Upper lobe of left lung (tissue), 6 donors: ENCODE results near the gene KIF21A. TPM values are rescaled to one million over a fixed set of nuclear protein-coding genes. Genes with fewer than 3 reads are reported as not detected.

ENCODE experiments used
- ATAC-seq, 2 donors: fragments of 200-7000 bp; cut with Tn5 transposase; one replicate each; pipeline ENCODE4 v1.9.1; 2022; ENCODE audit warnings: mild to moderate bottlenecking in 2 of 2, moderate library complexity in 2 of 2; ENCODE audit not compliant: low FRiP score in 2 of 2
- DNase-seq, 2 donors: peaks; one replicate each; pipeline ENCODE4 v3.0.0-alpha.2; 2019 to 2020
- H3K27ac ChIP-seq, 4 donors: fragments of 200-600 bp; sonication (generic); one replicate each; pipeline ENCODE4 v1.5.1; 2016 to 2019
- H3K27me3 ChIP-seq, 4 donors: fragments of 200-600 bp; sonication (generic); one replicate each; pipeline ENCODE4 v1.5.1; 2017 to 2019
- H3K36me3 ChIP-seq, 4 donors: fragments of 200-600 bp; sonication (generic); one replicate each; pipeline ENCODE4 v1.5.1; 2016 to 2019
- H3K4me1 ChIP-seq, 4 donors: fragments of 200-600 bp; sonication (generic); one replicate each; pipeline ENCODE4 v1.5.1; 2018 to 2019
- H3K4me3 ChIP-seq, 4 donors: fragments of 200-600 bp; sonication (generic); one replicate each; pipeline ENCODE4 v1.5.1; 2017 to 2019; ENCODE audit warnings: mild to moderate bottlenecking in 2 of 4, moderate library complexity in 1 of 4
- H3K9me3 ChIP-seq, 4 donors: fragments of 200-600 bp; sonication (generic); one replicate each; pipeline ENCODE4 v1.5.1; 2018 to 2019
- CTCF ChIP-seq, 6 experiments: fragments of 450-650 bp in 4 of 6; fragments of 200-600 bp in 2 of 6; sonication (generic) in 2 of 6; IDR thresholded peaks; one replicate each; pipeline ENCODE4 v1.5.1; 2016 to 2019; ENCODE audit warnings: antibody characterized with exemption in 6 of 6
- EP300 ChIP-seq, 4 donors: sonication (generic); formaldehyde crosslinking; IDR thresholded peaks; one replicate each; pipeline ENCODE4 v1.5.1; 2017; ENCODE audit warnings: antibody characterized with exemption in 4 of 4, control low read depth in 2 of 4
- POLR2A ChIP-seq, 4 donors: fragments of 450-650 bp; IDR thresholded peaks; one replicate each; pipeline ENCODE4 v1.5.1; 2016 to 2017; ENCODE audit warnings: antibody characterized with exemption in 4 of 4, mild to moderate bottlenecking in 2 of 4
- POLR2AphosphoS5 ChIP-seq, 2 donors: sonication (generic); formaldehyde crosslinking; IDR thresholded peaks; one replicate each; pipeline ENCODE4 v1.5.1; 2017; ENCODE audit warnings: antibody characterized with exemption in 2 of 2
- WGBS, 2 donors: methylation state at CpG; one replicate each; pipeline ENCODE4 v1.1.5; 2017 to 2018; 5-methylcytosine and 5-hydroxymethylcytosine counted together
- total RNA-seq, 6 donors: library from RNA; depleted of rRNA in 4 of 6; stranded (reverse); fragments of >200 nt in 4 of 6; gene quantifications; one replicate each; pipeline versions ENCODE4 v1.1.0 to v1.2.1, GENCODE V29; 2016 to 2021
- donor health status: DM: no; HTN: no; CAD: no; lungs with moderate emphysema.
- donor health status: DM: no; HTN: yes; CAD: no; lungs with severe emphysema.

The KIF21A gene
- total RNA-seq, 6 donors from 2014 or later, result 6.6 to 89.3 (median 18.3) TPM

- no peak for DNase-seq
- Histone ChIP-seq H3K4me1 (no peaks in the 10 kb centered on the region), H3K4me3 (no peak overlapping the region), H3K36me3 (no peaks in the 10 kb centered on the region), H3K27me3 (no peaks in the 10 kb centered on the region), H3K27ac (no peak overlapping the region), H3K9me3 (no peaks in the 10 kb centered on the region)
- no peak for ATAC-seq
- WGBS, 2 donors, result 76 to 87% methylated on average over 2 of the region's 2 CpGs
- no peak for TF ChIP-seq CTCF (IDR thresholded peaks at IDR 0.05)
- no peak for TF ChIP-seq POLR2AphosphoS5 (IDR thresholded peaks at IDR 0.05)
- no peak for TF ChIP-seq POLR2A (IDR thresholded peaks at IDR 0.05)
- no peak for TF ChIP-seq EP300 (IDR thresholded peaks at IDR 0.05)
These were observed 49.7 kb downstream of the KIF21A start for GRCh38 chr12:39393179-39393578.

GRCh38 chr12:39392154-39392925, 50.6 kb downstream of the KIF21A start:
- H3K36me3 ChIP-seq, result no peaks in the 10 kb centered on the region
- H3K9me3 ChIP-seq, result no peaks in the 10 kb centered on the region
- H3K27me3 ChIP-seq, result no peaks in the 10 kb centered on the region
- 75 to 87% methylated on average over 1 of the region's 1 CpG for WGBS, 2 donors
- no peaks in the 10 kb centered on the region for H3K4me1 ChIP-seq
- TF ChIP-seq POLR2AphosphoS5 (IDR thresholded peaks at IDR 0.05), result no peak
- no peak for TF ChIP-seq EP300 (IDR thresholded peaks at IDR 0.05)
- H3K27ac ChIP-seq, result no peak overlapping the region
- H3K4me3 ChIP-seq, result no peak overlapping the region
- ATAC-seq (no peak), DNase-seq (no peak)

GRCh38 chr12:39390752-39391151, 52.2 kb downstream of the KIF21A start:
- no peaks in the 10 kb centered on the region for H3K4me1 ChIP-seq
- no peak for ATAC-seq
- H3K36me3 ChIP-seq, result no peaks in the 10 kb centered on the region
- no peak overlapping the region for H3K4me3 ChIP-seq
- DNase-seq, result no peak
- no peaks in the 10 kb centered on the region for H3K9me3 ChIP-seq
- H3K27me3 ChIP-seq, result no peaks in the 10 kb centered on the region
- no peak for TF ChIP-seq POLR2A (IDR thresholded peaks at IDR 0.05)
- no peak for TF ChIP-seq CTCF (IDR thresholded peaks at IDR 0.05)
- H3K27ac ChIP-seq, result no peak overlapping the region

GRCh38 chr12:39389399-39390150, 53.3 kb downstream of the KIF21A start:
- Histone ChIP-seq H3K4me3 (no peak overlapping the region), H3K36me3 (no peaks in the 10 kb centered on the region), H3K4me1 (no peaks in the 10 kb centered on the region), H3K27me3 (no peaks in the 10 kb centered on the region), H3K9me3 (no peaks in the 10 kb centered on the region), H3K27ac (no peak overlapping the region)
- TF ChIP-seq POLR2AphosphoS5 (IDR thresholded peaks at IDR 0.05) (no peak), POLR2A (IDR thresholded peaks at IDR 0.05) (no peak), CTCF (IDR thresholded peaks at IDR 0.05) (no peak), EP300 (IDR thresholded peaks at IDR 0.05) (no peak)
- DNase-seq (no peak), ATAC-seq (no peak)
- 91 to 94% methylated on average over 2 of the region's 2 CpGs for WGBS, 2 donors

GRCh38 chr12:39386335-39386734, 56.6 kb downstream of the KIF21A start:
- DNase-seq, result no peak
- Histone ChIP-seq H3K27me3 (no peaks in the 10 kb centered on the region), H3K4me1 (no peaks in the 10 kb centered on the region), H3K27ac (no peak overlapping the region), H3K36me3 (no peaks in the 10 kb centered on the region), H3K9me3 (no peaks in the 10 kb centered on the region), H3K4me3 (no peak overlapping the region)
- no peak for ATAC-seq
- WGBS, 2 donors, result 67 to 68% methylated on average over 3 of the region's 3 CpGs
- TF ChIP-seq POLR2AphosphoS5 (IDR thresholded peaks at IDR 0.05), result no peak
- TF ChIP-seq EP300 (IDR thresholded peaks at IDR 0.05), result no peak
- no peak for TF ChIP-seq CTCF (IDR thresholded peaks at IDR 0.05)
- no peak for TF ChIP-seq POLR2A (IDR thresholded peaks at IDR 0.05)
